Measurements from ENCODE around the gene NLRP12.

The NLRP12 gene

GRCh38 chr19:53826876-53827275, 2.8 kb upstream of the NLRP12 start:
- TF ChIP-seq CTCF (IDR thresholded peaks at IDR 0.05; ENCODE audit: insufficient read depth, low read depth, low read length, missing control alignments), result no peak
- H3K4me3 ChIP-seq (ENCODE audit: low read depth, low read length), result no peak overlapping the region
- DNase-seq (ENCODE audit: low read depth), result no peak

GRCh38 chr19:53823380-53824120, 564 bp downstream of the NLRP12 start:
- no peak for DNase-seq (ENCODE audit: low read depth)
- TF ChIP-seq CTCF (IDR thresholded peaks at IDR 0.05; ENCODE audit: insufficient read depth, low read depth, low read length, missing control alignments), result no peak
- no peak overlapping the region for H3K4me3 ChIP-seq (ENCODE audit: low read depth, low read length)

- no peak for DNase-seq (ENCODE audit: low read depth)
- TF ChIP-seq CTCF (IDR thresholded peaks at IDR 0.05; ENCODE audit: insufficient read depth, low read depth, low read length, missing control alignments), result no peak
- H3K4me3 ChIP-seq (ENCODE audit: low read depth, low read length), result no peak overlapping the region
Measured at GRCh38 chr19:53819861-53820260, 4.3 kb downstream of the NLRP12 start.

GRCh38 chr19:53818756-53819155, 5.4 kb downstream of the NLRP12 start:
- H3K4me3 ChIP-seq (ENCODE audit: low read depth, low read length), result no peak overlapping the region
- TF ChIP-seq CTCF (IDR thresholded peaks at IDR 0.05; ENCODE audit: insufficient read depth, low read depth, low read length, missing control alignments), result no peak
- no peak for DNase-seq (ENCODE audit: low read depth)

GRCh38 chr19:53813996-53814395, 10.1 kb downstream of the NLRP12 start:
- TF ChIP-seq CTCF (IDR thresholded peaks at IDR 0.05; ENCODE audit: insufficient read depth, low read depth, low read length, missing control alignments), result no peak
- DNase-seq (ENCODE audit: low read depth), result no peak
- H3K4me3 ChIP-seq (ENCODE audit: low read depth, low read length), result no peak overlapping the region

- no peak for DNase-seq (ENCODE audit: low read depth)
- TF ChIP-seq CTCF (IDR thresholded peaks at IDR 0.05; ENCODE audit: insufficient read depth, low read depth, low read length, missing control alignments), result no peak
- no peak overlapping the region for H3K4me3 ChIP-seq (ENCODE audit: low read depth, low read length)
Measured at GRCh38 chr19:53812335-53812734, 11.8 kb downstream of the NLRP12 start.

GRCh38 chr19:53810891-53811290, 13.2 kb downstream of the NLRP12 start:
- H3K4me3 ChIP-seq (ENCODE audit: low read depth, low read length), result no peak overlapping the region
- DNase-seq (ENCODE audit: low read depth), result no peak
- TF ChIP-seq CTCF (IDR thresholded peaks at IDR 0.05; ENCODE audit: insufficient read depth, low read depth, low read length, missing control alignments), result no peak

All from GM12865 (cell line).